Stimulated activated naive CD8-positive, alpha-beta T cell treated with anti-CD3 and anti-CD28 coated beads, Interleukin-15, Interleukin-2, amounts not matched to agents 100 U/mL and 50 U/mL, for 24 hours (primary cell): Measurements from ENCODE around the gene B3GAT1.
A peak's percentile ranks its signal among the peaks of the same experiment; 100 is the strongest.

ENCODE experiments used
- ATAC-seq: fragments of 150-1000 bp; cut with Tn5 transposase; one replicate; pipeline ENCODE4 v1.10.0; 2021
- DNase-seq: peaks from one replicate; pipeline ENCODE4 v3.0.0; 2021

B3GAT1 gene

GRCh38 chr11:134371436-134372185 lies 40.4 kb downstream of the B3GAT1 start:
- no peak for DNase-seq
- ATAC-seq = no peak

GRCh38 chr11:134370526-134371435 lies 41.3 kb downstream of the B3GAT1 start:
- DNase-seq = no peak
- ATAC-seq = no peak

- no peak for DNase-seq
- no peak for ATAC-seq
Measured at GRCh38 chr11:134369656-134370525, 42.2 kb downstream of the B3GAT1 start.

- ATAC-seq (no peak), DNase-seq (no peak)
Measured at GRCh38 chr11:134367781-134368180, 44.3 kb downstream of the B3GAT1 start.

GRCh38 chr11:134366254-134366653 lies 45.8 kb downstream of the B3GAT1 start:
- DNase-seq (no peak), ATAC-seq (no peak)

- DNase-seq = no peak
- ATAC-seq = no peak
Measured at GRCh38 chr11:134365011-134365925, 46.8 kb downstream of the B3GAT1 start.

GRCh38 chr11:134364261-134364660 lies 47.8 kb downstream of the B3GAT1 start:
- no peak for ATAC-seq
- DNase-seq = no peak

GRCh38 chr11:134363592-134363991 lies 48.5 kb downstream of the B3GAT1 start:
- ATAC-seq = no peak

GRCh38 chr11:134363161-134363560 lies 48.9 kb downstream of the B3GAT1 start:
- no peak for DNase-seq
- ATAC-seq = no peak

More at GRCh38 chr11:134363592-134363991, 48.5 kb downstream of the B3GAT1 start:
- DNase-seq = no peak

- DNase-seq = no peak
- ATAC-seq = no peak
Measured at GRCh38 chr11:134362192-134362901, 49.7 kb downstream of the B3GAT1 start.

GRCh38 chr11:134361661-134362060 lies 50.4 kb downstream of the B3GAT1 start:
- ATAC-seq (no peak), DNase-seq (no peak)

- DNase-seq = peak; percentile 83
- peak; percentile 86 for ATAC-seq
Measured at GRCh38 chr11:134360050-134360835, 51.8 kb downstream of the B3GAT1 start.

GRCh38 chr11:134359646-134360045 lies 52.4 kb downstream of the B3GAT1 start:
- no peak for ATAC-seq

GRCh38 chr11:134358856-134359490 lies 53.1 kb downstream of the B3GAT1 start:
- no peak for DNase-seq
- ATAC-seq = no peak

More at GRCh38 chr11:134359646-134360045, 52.4 kb downstream of the B3GAT1 start:
- no peak for DNase-seq

GRCh38 chr11:134358165-134358855 lies 53.7 kb downstream of the B3GAT1 start:
- ATAC-seq (no peak), DNase-seq (no peak)

GRCh38 chr11:134357545-134357839 lies 54.5 kb downstream of the B3GAT1 start:
- DNase-seq = no peak
- ATAC-seq = no peak

GRCh38 chr11:134356656-134357544 lies 55.1 kb downstream of the B3GAT1 start:
- DNase-seq (no peak), ATAC-seq (no peak)

- no peak for ATAC-seq
- DNase-seq = no peak
Measured at GRCh38 chr11:134355656-134356055, 56.4 kb downstream of the B3GAT1 start.
